Neural progenitor cell (in vitro differentiated cells): ENCODE results near the gene ACBD3. TPM values are rescaled to one million over a fixed set of nuclear protein-coding genes. Genes with fewer than 3 reads are reported as not detected.

Source experiments
- DNase-seq: peaks from one replicate; pipeline ENCODE4 v3.0.0-alpha.2; 2016; ENCODE audit warnings: low spot score
- H2AFZ ChIP-seq: fragments of 200-600 bp; sonication (generic); replicated peaks from 2 replicates; pipeline ENCODE4 v1.6.1; 2016; ENCODE audit warnings: antibody characterized with exemption
- H3F3A ChIP-seq: fragments of 200-600 bp; sonication (generic); 2 replicates; pipeline ENCODE4 v1.6.1; 2016; ENCODE audit warnings: antibody characterized with exemption, low read depth
- H3K27ac ChIP-seq: fragments of 200-600 bp; sonication (generic); 2 replicates; pipeline ENCODE4 v1.5.1; 2016; ENCODE audit warnings: mild to moderate bottlenecking
- H3K27me3 ChIP-seq: fragments of 200-600 bp; sonication (generic); 2 replicates; pipeline ENCODE4 v1.6.1; 2016; ENCODE audit warnings: mild to moderate bottlenecking, moderate library complexity
- H3K36me3 ChIP-seq: fragments of 200-600 bp; sonication (generic); 2 replicates; pipeline ENCODE4 v1.5.1; 2016
- H3K4me1 ChIP-seq: fragments of 200-600 bp; sonication (generic); 2 replicates; pipeline ENCODE4 v1.6.1; 2016; ENCODE audit warnings: mixed run types
- H3K4me2 ChIP-seq: fragments of 200-600 bp; sonication (generic); 2 replicates; pipeline ENCODE4 v1.6.1; 2016
- H3K4me3 ChIP-seq: fragments of 200-600 bp; sonication (generic); 2 replicates; pipeline ENCODE4 v1.5.1; 2016
- H3K79me2 ChIP-seq: fragments of 200-600 bp; sonication (generic); 2 replicates; pipeline ENCODE4 v1.6.1; 2016; ENCODE audit warnings: low read depth
- H3K9ac ChIP-seq: fragments of 200-600 bp; sonication (generic); 2 replicates; pipeline ENCODE4 v1.6.1; 2016
- H3K9me3 ChIP-seq: fragments of 200-600 bp; sonication (generic); 2 replicates; pipeline ENCODE4 v1.5.1; 2016; ENCODE audit warnings: low read depth
- H4K20me1 ChIP-seq: fragments of 200-600 bp; sonication (generic); 2 replicates; pipeline ENCODE4 v1.6.1; 2016; ENCODE audit warnings: low read depth
- H3K27ac Mint-ChIP-seq: 3 replicates; pipeline ENCODE4 v1.8.0; 2021; ENCODE audit warnings: mixed read lengths
- H3K27me3 Mint-ChIP-seq: 2 replicates; pipeline ENCODE4 v1.8.0; 2022; ENCODE audit warnings: low read depth, mild to moderate bottlenecking, inconsistent platforms, moderate library complexity, mixed read lengths; ENCODE audit not compliant: insufficient read depth
- H3K36me3 Mint-ChIP-seq: 3 replicates; pipeline ENCODE4 v1.8.0; 2021; ENCODE audit warnings: mixed read lengths
- H3K4me1 Mint-ChIP-seq: 3 replicates; pipeline ENCODE4 v1.8.0; 2021; ENCODE audit warnings: mixed read lengths
- H3K4me3 Mint-ChIP-seq: 3 replicates; pipeline ENCODE4 v1.8.0; 2021; ENCODE audit warnings: mild to moderate bottlenecking, moderate library complexity, mixed read lengths
- H3K9me3 Mint-ChIP-seq: 3 replicates; pipeline ENCODE4 v1.8.0; 2020; ENCODE audit warnings: mixed read lengths
- CTCF ChIP-seq: fragments of 200-600 bp; sonication (generic); IDR thresholded peaks from 2 replicates; pipeline ENCODE4 v1.5.1; 2017; ENCODE audit warnings: antibody characterized with exemption, mild to moderate bottlenecking
- EZH2 ChIP-seq: fragments of 200-600 bp; sonication (generic); IDR thresholded peaks from 2 replicates; pipeline ENCODE4 v1.6.1; 2017; ENCODE audit warnings: antibody characterized with exemption, mild to moderate bottlenecking, moderate library complexity
- EZH2phosphoT487 ChIP-seq: fragments of 200-600 bp; sonication (generic); IDR thresholded peaks from 2 replicates; pipeline ENCODE4 v1.6.1; 2017; ENCODE audit warnings: antibody characterized with exemption
- total RNA-seq: library from RNA; depleted of rRNA; stranded (reverse); fragments of >200 nt; gene quantifications from 2 replicates; pipeline ENCODE4 v1.2.3, GENCODE V29; 2015; ENCODE audit warnings: low replicate concordance

Gene ACBD3
- total RNA-seq, 1 donor from 2014 or later = 32.3 TPM

- DNase-seq = no peak
- Histone ChIP-seq H3K4me1 (peaks cover 19% of the 10 kb centered on the region), H3K27me3 (peaks cover 5% of the 10 kb centered on the region), H3K79me2 (no peaks in the 10 kb centered on the region), H3K9ac (no peak overlapping the region), H3F3A (peaks cover 38% of the 10 kb centered on the region), H3K27ac (no peak overlapping the region), H4K20me1 (no peaks in the 10 kb centered on the region), H3K36me3 (no peaks in the 10 kb centered on the region), H3K4me2 (no peak overlapping the region), H3K4me3 (no peak overlapping the region), H3K9me3 (no peaks in the 10 kb centered on the region), H2AFZ (no peak overlapping the region)
- Mint-ChIP-seq H3K4me1 (peaks cover 39% of the 10 kb centered on the region), H3K27ac (no peak overlapping the region), H3K4me3 (no peak overlapping the region), H3K36me3 (no peaks in the 10 kb centered on the region), H3K9me3 (no peaks in the 10 kb centered on the region), H3K27me3 (peaks cover 17% of the 10 kb centered on the region)
- no peak for TF ChIP-seq EZH2
- no peak for TF ChIP-seq EZH2phosphoT487
- no peak for TF ChIP-seq CTCF
These were observed 60.7 kb downstream of the ACBD3 start for GRCh38 chr1:226125831-226126230.

GRCh38 chr1:226125097-226125630 is 61.4 kb downstream of the ACBD3 start:
- Histone ChIP-seq H3K4me3 (no peak overlapping the region), H4K20me1 (no peaks in the 10 kb centered on the region), H3K9ac (no peak overlapping the region), H3K4me1 (peaks cover 19% of the 10 kb centered on the region), H3K4me2 (no peak overlapping the region), H3K79me2 (no peaks in the 10 kb centered on the region), H2AFZ (peak overlapping the region; percentile 46), H3F3A (peaks cover 45% of the 10 kb centered on the region), H3K9me3 (no peaks in the 10 kb centered on the region), H3K36me3 (no peaks in the 10 kb centered on the region), H3K27ac (no peak overlapping the region), H3K27me3 (peaks cover 11% of the 10 kb centered on the region)
- peaks cover 44% of the 10 kb centered on the region for H3K4me1 Mint-ChIP-seq
- peak; percentile 90 for DNase-seq
- TF ChIP-seq EZH2phosphoT487 (no peak), CTCF (peak; percentile 93), EZH2 (no peak)
- H3K27me3 Mint-ChIP-seq = peaks cover 20% of the 10 kb centered on the region
- H3K4me3 Mint-ChIP-seq = peak overlapping the region; percentile 49
- no peaks in the 10 kb centered on the region for H3K9me3 Mint-ChIP-seq
- H3K27ac Mint-ChIP-seq = no peak overlapping the region
- no peaks in the 10 kb centered on the region for H3K36me3 Mint-ChIP-seq

GRCh38 chr1:226123591-226124471 is 62.7 kb downstream of the ACBD3 start:
- Mint-ChIP-seq H3K36me3 (no peaks in the 10 kb centered on the region), H3K9me3 (no peaks in the 10 kb centered on the region), H3K4me1 (peaks cover 44% of the 10 kb centered on the region), H3K4me3 (peak overlapping the region; percentile 85), H3K27ac (peak overlapping the region; percentile 73), H3K27me3 (peaks cover 24% of the 10 kb centered on the region)
- Histone ChIP-seq H3F3A (peaks cover 47% of the 10 kb centered on the region), H3K27ac (no peak overlapping the region), H3K9me3 (no peaks in the 10 kb centered on the region), H3K36me3 (no peaks in the 10 kb centered on the region), H4K20me1 (no peaks in the 10 kb centered on the region), H3K4me2 (no peak overlapping the region), H3K79me2 (no peaks in the 10 kb centered on the region), H2AFZ (no peak overlapping the region), H3K4me1 (peaks cover 19% of the 10 kb centered on the region), H3K4me3 (no peak overlapping the region), H3K9ac (no peak overlapping the region), H3K27me3 (peaks cover 16% of the 10 kb centered on the region)
- no peak for DNase-seq
- TF ChIP-seq CTCF = no peak
- no peak for TF ChIP-seq EZH2
